Fibroblast of mammary gland (primary cell): ENCODE results near the gene USP11.
"Not testable (repeated sequence)": the region's sequence is repeated elsewhere in the genome, so short reads cannot be mapped to it uniquely, and the experiment has no call there.

Source experiments
- DNase-seq: peaks from one replicate; pipeline ENCODE4 v3.0.0-alpha.2; 2010; ENCODE audit warnings: low read depth
- H3K4me3 ChIP-seq: 2 replicates; pipeline ENCODE4 v1.5.1; 2011; ENCODE audit warnings: low read depth, mild to moderate bottlenecking, low read length, moderate library complexity; ENCODE audit not compliant: control insufficient read depth
- TF ChIP-seq, protein P1 (sequence below): conservative IDR thresholded peaks from 2 replicates; pipeline ENCODE4 v1.5.1; 2011; ENCODE audit warnings: low read depth, low read length, inconsistent platforms; ENCODE audit not compliant: control insufficient read depth, insufficient read depth

The USP11 gene

DNA sequence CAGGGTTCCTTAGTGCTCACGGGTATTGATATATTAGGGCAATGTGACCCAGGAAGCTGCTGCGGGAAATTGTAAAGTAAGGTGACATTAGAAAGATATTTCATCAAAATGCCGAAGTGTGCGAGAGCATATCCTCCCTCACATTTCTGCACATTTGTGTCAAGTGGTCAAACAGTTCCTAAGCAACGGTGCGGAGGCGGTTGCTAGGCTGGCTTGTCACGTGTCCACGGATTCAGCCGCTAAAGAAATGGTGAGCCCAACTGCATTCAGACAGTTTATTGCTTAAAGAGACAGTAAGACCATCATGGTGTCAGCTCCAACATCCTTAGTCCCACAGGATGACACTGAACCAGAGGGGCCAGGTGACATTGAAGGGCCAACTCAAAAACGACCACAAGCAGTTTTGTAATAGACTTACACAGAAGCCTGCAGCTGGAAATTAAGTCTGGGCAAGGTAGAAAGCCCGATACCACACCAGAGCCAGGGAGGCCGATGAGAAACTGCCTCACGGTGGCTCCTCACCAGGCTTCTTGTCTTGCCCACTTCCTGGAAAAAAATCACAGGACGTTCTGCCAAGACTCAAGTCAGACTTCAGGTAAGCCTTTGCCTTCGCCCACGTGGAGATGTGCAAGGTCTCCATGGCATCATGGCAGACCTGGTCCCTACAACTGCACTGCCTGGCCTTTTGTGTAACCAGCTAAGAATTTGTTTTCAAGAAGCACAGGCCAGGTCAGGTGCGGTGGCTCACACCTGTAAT is 50.4 kb downstream of the USP11 start:
- no peak overlapping the region for H3K4me3 ChIP-seq
- DNase-seq = peak; percentile 71
- TF ChIP-seq, protein P1, sequence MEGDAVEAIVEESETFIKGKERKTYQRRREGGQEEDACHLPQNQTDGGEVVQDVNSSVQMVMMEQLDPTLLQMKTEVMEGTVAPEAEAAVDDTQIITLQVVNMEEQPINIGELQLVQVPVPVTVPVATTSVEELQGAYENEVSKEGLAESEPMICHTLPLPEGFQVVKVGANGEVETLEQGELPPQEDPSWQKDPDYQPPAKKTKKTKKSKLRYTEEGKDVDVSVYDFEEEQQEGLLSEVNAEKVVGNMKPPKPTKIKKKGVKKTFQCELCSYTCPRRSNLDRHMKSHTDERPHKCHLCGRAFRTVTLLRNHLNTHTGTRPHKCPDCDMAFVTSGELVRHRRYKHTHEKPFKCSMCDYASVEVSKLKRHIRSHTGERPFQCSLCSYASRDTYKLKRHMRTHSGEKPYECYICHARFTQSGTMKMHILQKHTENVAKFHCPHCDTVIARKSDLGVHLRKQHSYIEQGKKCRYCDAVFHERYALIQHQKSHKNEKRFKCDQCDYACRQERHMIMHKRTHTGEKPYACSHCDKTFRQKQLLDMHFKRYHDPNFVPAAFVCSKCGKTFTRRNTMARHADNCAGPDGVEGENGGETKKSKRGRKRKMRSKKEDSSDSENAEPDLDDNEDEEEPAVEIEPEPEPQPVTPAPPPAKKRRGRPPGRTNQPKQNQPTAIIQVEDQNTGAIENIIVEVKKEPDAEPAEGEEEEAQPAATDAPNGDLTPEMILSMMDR = no peak

GRCh38 chrX:47284616-47285015 is 51.8 kb downstream of the USP11 start:
- not testable (repeated sequence) for DNase-seq, H3K4me3 ChIP-seq
- TF ChIP-seq, protein P1 = peak; percentile 14

GRCh38 chrX:47285836-47286320 is 53.1 kb downstream of the USP11 start:
- DNase-seq = peak; percentile 13
- TF ChIP-seq, protein P1 = no peak
- no peak overlapping the region for H3K4me3 ChIP-seq

GRCh38 chrX:47293106-47293505 is 60.3 kb downstream of the USP11 start:
- no peak for DNase-seq
- H3K4me3 ChIP-seq = no peak overlapping the region
- TF ChIP-seq, protein P1 = no peak

DNA sequence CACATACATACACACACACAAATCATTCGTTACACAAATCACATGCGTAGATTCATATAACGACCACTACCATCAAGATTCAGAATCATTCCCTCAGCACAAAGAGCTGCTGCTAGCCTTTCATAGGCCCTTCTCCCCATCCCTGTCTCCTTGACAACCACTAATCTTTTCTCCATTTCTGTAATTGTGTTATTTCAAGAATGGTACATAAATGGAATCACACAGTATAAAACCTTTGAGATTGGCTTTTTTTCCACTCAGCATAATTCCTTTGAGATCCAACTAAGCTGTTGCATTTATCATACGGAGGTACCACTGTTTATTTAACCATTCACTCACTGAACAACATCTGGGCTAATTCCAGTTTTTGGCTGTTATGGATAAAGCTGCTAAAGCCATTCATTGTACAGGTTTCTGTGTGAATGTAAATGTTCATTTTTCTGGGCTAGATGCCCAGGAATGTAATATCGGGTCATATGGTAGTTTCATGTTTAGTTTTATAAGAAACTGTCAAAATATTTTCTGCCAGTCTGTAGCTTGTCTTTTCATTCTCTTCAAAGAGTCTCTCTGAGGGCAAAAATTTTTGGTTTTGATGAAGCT is 64.1 kb downstream of the USP11 start:
- no peak for DNase-seq
- no peak overlapping the region for H3K4me3 ChIP-seq
- TF ChIP-seq, protein P1 = no peak

GRCh38 chrX:47297874-47298273 is 65.1 kb downstream of the USP11 start:
- no peak overlapping the region for H3K4me3 ChIP-seq
- DNase-seq = no peak
- TF ChIP-seq, protein P1 = no peak
